NCI-H1694 treated with DMSO at 0.1 percent for 48 hours (cell line): ENCODE data around the gene PPP1R13L.

Experiments
- DNase-seq: peaks from one replicate; lab custom pipeline; 2025; lab: John Stamatoyannopoulos, UW

Gene PPP1R13L, protein sequence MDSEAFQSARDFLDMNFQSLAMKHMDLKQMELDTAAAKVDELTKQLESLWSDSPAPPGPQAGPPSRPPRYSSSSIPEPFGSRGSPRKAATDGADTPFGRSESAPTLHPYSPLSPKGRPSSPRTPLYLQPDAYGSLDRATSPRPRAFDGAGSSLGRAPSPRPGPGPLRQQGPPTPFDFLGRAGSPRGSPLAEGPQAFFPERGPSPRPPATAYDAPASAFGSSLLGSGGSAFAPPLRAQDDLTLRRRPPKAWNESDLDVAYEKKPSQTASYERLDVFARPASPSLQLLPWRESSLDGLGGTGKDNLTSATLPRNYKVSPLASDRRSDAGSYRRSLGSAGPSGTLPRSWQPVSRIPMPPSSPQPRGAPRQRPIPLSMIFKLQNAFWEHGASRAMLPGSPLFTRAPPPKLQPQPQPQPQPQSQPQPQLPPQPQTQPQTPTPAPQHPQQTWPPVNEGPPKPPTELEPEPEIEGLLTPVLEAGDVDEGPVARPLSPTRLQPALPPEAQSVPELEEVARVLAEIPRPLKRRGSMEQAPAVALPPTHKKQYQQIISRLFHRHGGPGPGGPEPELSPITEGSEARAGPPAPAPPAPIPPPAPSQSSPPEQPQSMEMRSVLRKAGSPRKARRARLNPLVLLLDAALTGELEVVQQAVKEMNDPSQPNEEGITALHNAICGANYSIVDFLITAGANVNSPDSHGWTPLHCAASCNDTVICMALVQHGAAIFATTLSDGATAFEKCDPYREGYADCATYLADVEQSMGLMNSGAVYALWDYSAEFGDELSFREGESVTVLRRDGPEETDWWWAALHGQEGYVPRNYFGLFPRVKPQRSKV

DNA sequence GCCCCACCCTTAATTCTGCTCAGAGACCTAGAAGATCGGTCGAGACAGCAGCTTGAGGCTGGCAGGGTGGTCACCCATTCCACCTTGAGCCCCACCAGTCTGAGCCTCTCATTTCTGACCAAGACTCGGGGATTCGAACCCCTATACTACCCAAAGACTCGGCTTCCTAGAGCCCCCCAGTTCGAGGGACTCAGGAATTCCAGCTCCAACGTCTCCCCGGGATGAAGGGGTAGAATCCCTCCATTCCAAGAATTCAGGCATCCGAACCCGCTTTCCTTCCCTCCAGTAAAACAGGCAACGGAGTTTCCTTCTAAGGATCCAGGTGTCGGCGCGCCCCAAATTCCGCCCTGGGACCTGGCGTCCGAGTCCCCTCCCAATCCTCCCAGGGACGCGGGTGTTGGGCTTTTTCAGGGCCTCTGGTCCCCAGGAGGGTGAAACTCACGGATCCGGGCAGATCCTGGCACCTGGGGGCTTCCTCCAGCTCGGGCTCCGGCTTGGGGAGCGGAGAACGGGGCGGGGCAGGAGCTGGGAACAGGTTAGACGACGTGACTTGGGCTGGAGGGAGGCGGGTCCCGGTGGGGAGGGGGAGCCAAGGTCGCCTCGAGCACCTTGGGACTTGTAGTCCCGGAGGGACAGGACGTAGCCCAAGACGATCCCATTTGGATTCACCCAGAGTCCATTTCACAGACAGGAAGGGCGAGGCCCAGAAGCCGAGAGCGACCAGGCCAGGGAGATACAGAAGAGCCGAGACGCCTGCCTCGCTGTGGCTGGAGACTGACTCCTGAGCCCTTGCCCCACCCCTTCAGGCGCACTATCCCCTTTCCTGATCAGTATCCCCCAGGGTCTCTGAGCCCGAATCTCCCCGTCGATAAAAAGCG, at the start of gene PPP1R13L:
TSS of gene PPP1R13L (minus strand) at position 513 of the 878 bp plus-strand sequence. CDS start 6,751 bp downstream, outside the sequence.
- peak; percentile 72 for DNase-seq

DNA sequence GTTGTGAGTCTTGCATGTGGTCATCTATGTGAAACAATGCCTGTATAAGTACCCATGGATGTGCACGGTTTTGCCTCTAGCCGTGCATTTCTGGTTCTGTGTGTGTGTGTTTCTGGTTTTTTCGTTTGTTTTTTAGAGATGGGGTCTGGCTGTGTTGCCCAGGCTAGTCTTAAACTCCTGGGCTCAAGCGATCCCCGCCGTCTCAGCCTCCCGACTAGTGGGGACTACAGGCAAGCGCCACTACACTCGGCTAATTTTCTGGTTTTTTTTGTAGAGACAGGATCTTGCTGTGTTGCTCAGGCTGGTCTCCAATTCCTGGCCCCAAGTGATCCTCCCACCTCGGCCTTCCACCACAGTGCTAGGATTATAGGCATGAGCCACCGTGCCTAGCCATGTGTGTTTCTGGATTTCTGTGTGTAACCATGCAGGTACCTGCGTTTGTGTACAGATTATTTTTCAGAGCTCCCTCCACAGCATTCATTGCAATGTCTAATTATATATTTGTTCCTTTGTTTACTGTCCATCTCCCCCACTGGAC, 47.0 kb upstream of the PPP1R13L start:
- DNase-seq = no peak

DNA sequence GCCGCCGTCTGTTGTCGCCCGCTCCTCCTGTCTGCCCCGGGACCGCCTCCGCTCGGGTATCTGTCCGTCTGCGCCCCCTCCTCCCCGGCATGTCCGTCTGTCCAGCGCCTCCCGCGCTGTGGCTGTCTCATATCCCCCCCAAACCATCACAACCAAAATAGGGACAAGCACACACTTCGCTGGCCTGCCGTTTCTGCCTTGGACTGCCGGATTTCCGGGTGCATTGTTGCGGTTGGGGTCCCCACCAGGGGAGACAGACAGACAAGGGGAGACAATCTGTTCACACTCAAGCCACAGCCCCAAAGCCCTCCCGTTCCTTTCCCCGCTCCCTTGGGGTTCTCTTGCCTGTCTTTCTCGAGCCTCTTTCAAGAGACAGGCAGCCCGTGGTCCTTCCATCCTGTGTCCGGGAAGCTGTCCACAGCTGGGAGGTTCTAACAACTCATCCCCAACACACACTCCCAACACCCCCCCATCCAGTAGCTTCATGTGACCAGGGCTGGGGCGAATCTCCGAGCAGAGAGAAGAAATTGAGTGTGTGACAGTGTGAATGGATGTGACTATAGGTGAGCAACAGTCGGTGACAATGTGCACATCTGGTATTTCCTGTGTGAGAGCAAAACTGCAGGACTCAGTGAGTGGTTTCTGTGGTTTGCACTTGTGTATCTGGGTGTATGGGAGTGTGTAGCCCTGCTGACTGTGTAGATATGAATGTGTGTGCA, 46.4 kb upstream of the PPP1R13L start:
- DNase-seq = no peak

GRCh38 chr19:45450012-45450333, 45.1 kb upstream of the PPP1R13L start:
- no peak for DNase-seq

DNA sequence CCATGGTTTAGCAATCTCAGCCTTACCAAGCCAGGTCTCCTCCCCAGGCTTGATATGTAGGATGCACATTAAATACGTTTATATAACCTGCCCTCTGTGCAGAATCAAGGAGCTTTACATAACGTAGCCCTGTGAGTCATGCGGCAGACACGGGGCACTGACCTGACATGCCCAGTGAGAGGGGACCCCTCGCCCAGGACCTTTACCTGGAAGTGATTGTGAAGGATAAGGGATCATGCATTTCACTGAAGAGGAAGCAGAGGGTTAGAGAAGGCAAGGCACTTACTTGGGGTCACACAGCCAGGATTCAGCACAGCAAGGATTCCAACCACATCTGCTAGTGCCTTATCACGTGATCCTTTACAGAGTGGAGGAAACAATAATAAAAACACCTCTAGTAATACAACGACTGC, 44.0 kb upstream of the PPP1R13L start:
- no peak for DNase-seq

DNA sequence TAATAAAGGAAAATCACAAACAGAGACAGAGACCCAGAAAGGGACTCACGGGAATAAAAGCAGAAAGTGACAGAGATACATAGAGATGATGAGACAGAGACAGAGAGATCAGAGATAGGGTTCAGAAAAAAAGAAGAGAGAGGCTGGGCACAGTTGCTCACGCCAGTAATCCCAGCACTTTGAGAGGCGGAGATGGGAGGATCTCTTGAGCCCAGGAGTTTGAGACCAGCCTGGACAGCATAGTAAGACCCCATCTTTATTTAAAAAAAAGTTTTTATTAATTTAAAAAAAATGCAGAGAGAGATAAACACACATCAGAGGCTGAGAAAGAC, 43.5 kb upstream of the PPP1R13L start:
- no peak for DNase-seq

DNA sequence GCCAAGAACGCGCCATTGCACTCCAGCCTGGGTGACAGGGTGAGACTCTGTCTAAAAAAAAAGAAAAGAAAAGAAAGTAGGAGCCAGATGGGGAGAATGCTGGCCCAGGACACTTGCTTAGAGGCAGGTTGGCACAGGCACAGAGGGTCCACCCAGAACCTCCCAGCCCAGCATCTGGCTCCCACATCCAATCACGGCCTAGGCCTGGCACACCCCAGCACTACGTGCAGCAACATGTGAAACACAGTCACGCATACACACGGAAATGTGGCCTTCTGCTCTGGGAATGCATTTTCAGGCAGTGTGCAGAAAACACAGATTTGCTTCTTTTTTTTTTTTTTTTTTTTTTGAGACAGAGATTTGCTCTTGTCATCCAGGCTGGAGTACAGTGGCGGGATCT, 42.1 kb upstream of the PPP1R13L start:
- peak; percentile 10 for DNase-seq

DNA sequence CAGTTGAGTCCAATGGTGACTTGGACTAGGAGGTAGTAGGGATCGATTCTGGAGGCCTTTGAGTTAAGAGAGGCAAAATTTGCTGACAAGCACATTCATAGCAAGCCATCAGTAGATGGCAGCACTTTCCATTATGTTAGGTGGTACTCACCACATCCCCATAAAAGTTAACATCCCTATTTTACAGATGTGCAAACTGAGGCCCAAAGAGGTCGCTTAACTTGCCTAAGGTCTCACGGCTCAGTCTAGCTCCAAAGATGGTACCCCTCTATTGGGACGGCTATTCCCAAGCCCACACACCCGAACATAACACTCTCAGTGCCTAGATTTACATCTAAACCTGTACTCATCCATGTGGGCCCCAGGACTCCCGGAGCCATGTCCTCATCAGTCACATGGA, 41.4 kb upstream of the PPP1R13L start:
- DNase-seq = peak; percentile 26

DNA sequence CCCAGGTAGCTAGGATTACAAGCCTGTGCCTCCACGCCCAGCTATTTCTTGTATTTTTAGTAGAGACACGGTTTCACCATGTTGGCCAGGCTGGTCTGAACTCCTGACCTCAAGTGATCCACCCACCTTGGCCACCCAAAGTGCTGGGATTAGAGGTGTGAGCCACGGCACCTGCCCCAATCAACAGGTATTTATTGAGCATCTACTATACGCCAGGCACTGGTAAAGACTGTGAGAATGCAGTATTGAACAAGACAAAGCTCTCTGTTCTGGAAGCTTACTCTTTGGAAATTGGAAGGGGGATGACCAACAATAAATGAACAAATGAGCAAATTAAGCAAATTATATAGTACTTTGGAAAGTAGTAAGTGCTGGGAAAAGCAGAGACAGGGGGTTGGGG, 40.3 kb upstream of the PPP1R13L start:
- no peak for DNase-seq

GRCh38 chr19:45444318-45445041, 39.6 kb upstream of the PPP1R13L start:
- DNase-seq = no peak

GRCh38 chr19:45443462-45444317, 38.8 kb upstream of the PPP1R13L start:
- DNase-seq = no peak

DNA sequence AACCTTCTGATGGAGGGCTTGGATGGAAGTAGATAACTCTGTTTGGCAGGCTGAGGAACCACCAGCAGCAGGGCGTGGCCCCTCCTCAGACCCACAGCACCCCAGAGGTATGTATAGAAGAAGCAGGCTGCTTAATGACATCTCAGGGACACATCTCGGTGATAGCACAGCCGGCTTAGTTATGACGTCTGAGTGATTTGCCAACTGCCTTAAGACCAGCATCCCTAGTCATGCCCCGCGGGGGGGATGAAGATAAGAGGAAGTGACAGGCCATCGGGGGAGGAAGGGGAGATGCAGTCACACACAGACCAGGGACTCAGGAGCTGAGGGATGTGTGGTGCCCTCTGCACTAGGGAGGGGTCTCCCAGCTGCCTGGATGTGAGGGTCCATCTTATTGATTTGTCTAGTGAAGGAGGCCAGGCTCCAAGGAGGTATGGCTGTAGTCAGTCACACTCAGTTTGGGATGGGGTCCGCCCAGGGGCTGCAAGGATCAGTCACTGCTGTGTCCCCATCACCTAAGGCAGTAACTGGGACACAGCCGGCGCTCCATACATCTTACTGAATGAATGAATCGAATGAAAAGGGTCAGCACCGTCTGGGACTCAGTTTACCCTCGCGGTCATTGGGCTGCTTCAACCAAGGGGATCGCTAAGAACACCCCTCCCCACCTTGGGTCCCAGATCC, 38.1 kb upstream of the PPP1R13L start:
- no peak for DNase-seq

DNA sequence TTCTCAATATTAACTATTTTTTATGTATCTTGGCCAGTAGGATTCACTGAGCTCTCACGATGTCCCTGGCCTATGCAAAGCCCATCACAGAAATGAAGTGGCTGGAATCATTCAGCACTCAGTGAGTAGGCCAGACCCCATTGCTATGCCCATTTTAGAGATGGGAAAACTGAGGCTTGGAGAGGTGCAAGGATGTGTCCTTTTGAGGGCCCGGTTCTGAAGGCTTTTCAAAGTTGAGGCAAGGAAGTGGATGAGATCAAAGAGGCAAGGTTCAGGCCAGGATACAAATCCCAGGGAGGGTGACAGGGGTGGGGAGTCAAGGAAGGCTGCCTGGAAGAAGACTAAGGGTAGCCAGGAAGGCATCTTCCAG, 37.5 kb upstream of the PPP1R13L start:
- no peak for DNase-seq

DNA sequence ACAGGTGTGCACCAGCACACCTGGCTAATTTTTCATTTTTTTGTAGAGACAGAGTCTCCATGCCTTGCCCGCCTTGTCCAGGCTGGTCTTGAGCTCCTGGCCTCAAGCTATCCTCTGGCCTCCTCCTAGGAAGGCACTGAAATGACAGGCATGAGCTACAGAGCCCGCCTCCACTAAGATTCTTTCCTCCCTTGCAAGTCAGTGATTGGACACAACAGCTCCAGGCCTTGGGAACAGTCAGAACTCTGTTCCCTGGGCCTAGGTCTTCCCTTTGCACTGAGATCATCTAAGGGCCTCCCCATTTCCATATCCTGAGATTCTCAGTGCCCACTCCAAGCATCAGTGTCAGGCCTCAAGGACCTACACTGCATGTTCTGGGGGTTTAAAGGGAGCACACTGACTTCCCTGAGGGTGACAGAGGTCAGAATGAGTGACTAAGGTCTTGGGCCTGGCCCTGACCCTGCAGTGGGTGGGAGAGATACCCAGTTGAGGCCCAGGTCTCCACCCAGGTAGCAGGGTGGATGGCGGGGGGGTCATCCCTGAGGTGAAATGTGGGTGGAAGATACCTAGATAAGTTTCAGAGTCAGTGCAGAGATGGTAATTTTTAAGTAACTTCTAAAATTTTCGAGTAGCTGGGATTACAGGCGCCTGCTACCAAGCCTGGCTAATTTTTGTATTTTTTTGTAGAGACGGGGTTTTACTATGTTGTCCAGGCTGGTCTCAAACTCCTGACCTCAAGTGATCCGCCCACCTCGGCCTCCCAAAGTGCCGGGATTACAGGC, 36.2 kb upstream of the PPP1R13L start:
- DNase-seq = no peak

GRCh38 chr19:45440259-45440638, 35.4 kb upstream of the PPP1R13L start:
- DNase-seq = no peak

- peak; percentile 77 for DNase-seq
Measured at GRCh38 chr19:45439569-45440258, 34.8 kb upstream of the PPP1R13L start.

DNA sequence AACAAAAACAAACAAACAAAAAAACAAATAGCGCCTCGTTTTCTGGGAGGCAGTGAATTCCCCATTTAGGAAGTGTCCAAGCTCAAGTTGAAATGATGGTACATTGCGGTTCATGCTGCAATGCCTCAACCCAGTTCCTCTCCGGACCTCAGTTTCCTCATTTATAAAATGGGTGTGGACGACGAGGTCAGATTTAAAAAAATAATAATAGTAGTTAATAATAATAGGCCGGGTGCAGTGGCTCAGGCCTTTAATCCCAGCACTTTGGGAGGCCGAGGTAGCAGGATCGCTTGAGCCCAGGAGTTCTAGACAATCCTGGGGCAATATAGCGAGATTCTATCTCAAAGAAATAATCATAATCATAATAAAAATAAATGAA, 34.3 kb upstream of the PPP1R13L start:
- DNase-seq = no peak

- DNase-seq = no peak
Measured at GRCh38 chr19:45437328-45437727, 32.5 kb upstream of the PPP1R13L start.
